GM18517 (cell line): ENCODE measurements around the gene ASIC3.

Experiments
- ATAC-seq: cut with Tn5 transposase; IDR thresholded peaks from one replicate; pipeline ENCODE4 v1.9.1; 2021; ENCODE audit warnings: mild to moderate bottlenecking, moderate library complexity; ENCODE audit not compliant: unreplicated experiment

The ASIC3 gene

GRCh38 chr7:151083071-151083823, 34.9 kb downstream of the ASIC3 start, which contains the start of gene TMUB1:
Gene TMUB1, minus strand, starts transcription at chr7:151083493. Its CDS starts 930 bp downstream, at chr7:151082563.
- peak; percentile 44 for ATAC-seq

GRCh38 chr7:151083824-151084160, 35.5 kb downstream of the ASIC3 start:
- no peak for ATAC-seq

- no peak for ATAC-seq
Observed at GRCh38 chr7:151085329-151085690, 37.0 kb downstream of the ASIC3 start.

GRCh38 chr7:151085691-151086620, 37.6 kb downstream of the ASIC3 start, which contains the start of gene AGAP3:
Gene AGAP3, plus strand, starts transcription at chr7:151086475. Its CDS starts 267 bp downstream, at chr7:151086742.
- no peak for ATAC-seq

GRCh38 chr7:151086802-151087244, 38.5 kb downstream of the ASIC3 start:
- ATAC-seq = no peak

GRCh38 chr7:151087245-151088018, 39.1 kb downstream of the ASIC3 start:
- ATAC-seq = peak; percentile 27

- ATAC-seq = no peak
Observed at GRCh38 chr7:151088019-151088855, 39.9 kb downstream of the ASIC3 start.

- ATAC-seq = no peak
Observed at GRCh38 chr7:151088856-151089699, 40.7 kb downstream of the ASIC3 start.

GRCh38 chr7:151089893-151090730, 41.8 kb downstream of the ASIC3 start:
- no peak for ATAC-seq

GRCh38 chr7:151091003-151091402, 42.7 kb downstream of the ASIC3 start:
- ATAC-seq = no peak

- no peak for ATAC-seq
Observed at GRCh38 chr7:151091431-151091830, 43.1 kb downstream of the ASIC3 start.

GRCh38 chr7:151091988-151092387, 43.7 kb downstream of the ASIC3 start:
- no peak for ATAC-seq

GRCh38 chr7:151093748-151094147, 45.4 kb downstream of the ASIC3 start:
- no peak for ATAC-seq

- ATAC-seq = no peak
Observed at GRCh38 chr7:151094675-151095074, 46.3 kb downstream of the ASIC3 start.

GRCh38 chr7:151095123-151095797, 46.9 kb downstream of the ASIC3 start:
- ATAC-seq = no peak

- ATAC-seq = no peak
Observed at GRCh38 chr7:151095828-151096475, 47.6 kb downstream of the ASIC3 start.

- no peak for ATAC-seq
Observed at GRCh38 chr7:151099486-151100211, 51.3 kb downstream of the ASIC3 start.
